ACC112 (cell line): Measurements from ENCODE around the gene SLC38A8.

Experiments used
- H2AFZ ChIP-seq: fragments of 200-600 bp; sonication (generic); one replicate; pipeline ENCODE4 v1.6.0; 2017; ENCODE audit warnings: antibody characterized with exemption, low read length; ENCODE audit not compliant: unreplicated experiment
- H3K27ac ChIP-seq: fragments of 200-600 bp; sonication (generic); 2 replicates; pipeline ENCODE4 v1.5.1; 2014; ENCODE audit warnings: low read depth, mild to moderate bottlenecking, antibody characterized with exemption, low read length, moderate library complexity
- H3K27me3 ChIP-seq: fragments of 200-600 bp; sonication (generic); 2 replicates; pipeline ENCODE4 v1.6.1; 2014; ENCODE audit warnings: mild to moderate bottlenecking, antibody characterized with exemption, low read length, moderate library complexity, mixed read lengths; ENCODE audit not compliant: insufficient read depth
- H3K36me3 ChIP-seq: fragments of 200-600 bp; sonication (generic); 2 replicates; pipeline ENCODE4 v1.6.1; 2016; ENCODE audit warnings: mild to moderate bottlenecking, antibody characterized with exemption, low read length, moderate library complexity, mixed read lengths; ENCODE audit not compliant: insufficient read depth
- H3K4me1 ChIP-seq: fragments of 200-600 bp; sonication (generic); one replicate; pipeline ENCODE4 v1.6.1; 2016; ENCODE audit warnings: low read length, mixed read lengths; ENCODE audit not compliant: insufficient read depth, unreplicated experiment, control insufficient read depth
- H3K4me3 ChIP-seq: fragments of 200-600 bp; sonication (generic); 2 replicates; pipeline ENCODE4 v1.5.1; 2014; ENCODE audit warnings: mild to moderate bottlenecking, low read depth, low read length
- H3K79me2 ChIP-seq: fragments of 200-600 bp; sonication (generic); one replicate; pipeline ENCODE4 v1.6.0; 2016; ENCODE audit warnings: low read length; ENCODE audit not compliant: control insufficient read depth, unreplicated experiment, insufficient read depth

The SLC38A8 gene

DNA sequence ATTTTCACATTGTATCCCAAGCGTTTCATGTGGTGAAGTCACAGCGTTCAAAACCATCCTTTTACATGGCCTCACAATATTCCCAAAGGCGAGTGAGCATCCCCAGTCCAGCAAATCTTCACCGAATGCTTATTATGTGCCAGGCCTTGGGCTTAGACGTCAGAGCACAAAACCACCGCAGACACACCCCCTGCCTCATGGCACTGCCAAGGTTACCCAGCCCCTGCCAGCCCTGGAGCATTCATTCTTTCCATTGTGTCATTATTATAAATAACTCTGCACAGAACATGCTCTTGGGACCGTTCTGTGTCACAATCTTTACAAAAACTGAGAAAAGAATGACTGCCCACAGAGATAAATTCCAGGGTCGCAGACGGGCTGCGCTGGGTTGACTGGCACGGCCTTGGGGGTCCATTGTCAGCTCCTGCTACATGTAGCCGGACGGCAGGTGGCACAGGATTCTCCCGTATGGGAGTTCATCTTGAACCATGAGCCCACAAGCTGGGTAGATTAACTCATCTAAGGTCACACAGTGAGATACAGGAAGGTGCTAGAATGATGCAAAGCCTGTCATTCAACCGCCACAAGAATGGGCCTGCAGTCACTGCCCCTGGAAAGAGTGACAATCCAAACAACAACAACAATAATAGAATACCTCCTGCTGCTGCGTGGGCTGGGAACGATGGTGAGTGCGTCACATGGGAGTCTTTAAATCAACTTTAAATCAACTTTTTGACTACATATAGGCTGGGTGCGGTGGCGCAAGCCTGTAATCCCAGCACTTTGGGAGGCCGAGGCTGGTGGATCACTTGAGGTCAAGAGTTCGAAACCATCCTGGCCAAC lies 79.1 kb downstream of the SLC38A8 start:
- Histone ChIP-seq H2AFZ (no peak overlapping the region), H3K4me1 (no peaks in the 10 kb centered on the region), H3K79me2 (no peaks in the 10 kb centered on the region), H3K27ac (no peak overlapping the region), H3K4me3 (no peak overlapping the region), H3K36me3 (peaks cover 5% of the 10 kb centered on the region; the same call in 1 of the 2 replicates), H3K27me3 (no peaks in the 10 kb centered on the region)

DNA sequence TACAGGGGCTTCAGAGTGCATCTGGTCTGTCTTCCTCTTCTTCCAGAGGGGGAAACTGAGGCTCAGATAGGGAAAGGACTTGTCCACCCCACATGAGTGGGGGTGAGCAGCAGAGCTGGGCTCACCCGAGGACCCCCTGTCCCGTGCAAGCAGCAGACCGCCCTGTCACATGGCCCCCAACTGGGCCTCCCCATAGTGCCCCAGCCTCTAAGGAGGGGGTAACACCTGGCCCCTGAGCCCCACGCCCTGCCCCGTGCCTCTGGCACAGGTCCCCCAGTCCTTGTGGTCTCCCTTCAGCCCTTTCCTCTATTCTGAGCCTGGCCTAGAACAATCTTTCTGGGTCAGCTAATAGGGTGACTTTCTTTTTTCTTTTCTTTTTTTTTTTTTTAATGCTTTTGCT lies 81.0 kb downstream of the SLC38A8 start:
- Histone ChIP-seq H3K27ac (no peak overlapping the region), H3K27me3 (no peaks in the 10 kb centered on the region), H3K36me3 (peaks cover 5% of the 10 kb centered on the region; the same call in 1 of the 2 replicates), H2AFZ (no peak overlapping the region), H3K4me3 (no peak overlapping the region), H3K79me2 (no peaks in the 10 kb centered on the region), H3K4me1 (no peaks in the 10 kb centered on the region)

DNA sequence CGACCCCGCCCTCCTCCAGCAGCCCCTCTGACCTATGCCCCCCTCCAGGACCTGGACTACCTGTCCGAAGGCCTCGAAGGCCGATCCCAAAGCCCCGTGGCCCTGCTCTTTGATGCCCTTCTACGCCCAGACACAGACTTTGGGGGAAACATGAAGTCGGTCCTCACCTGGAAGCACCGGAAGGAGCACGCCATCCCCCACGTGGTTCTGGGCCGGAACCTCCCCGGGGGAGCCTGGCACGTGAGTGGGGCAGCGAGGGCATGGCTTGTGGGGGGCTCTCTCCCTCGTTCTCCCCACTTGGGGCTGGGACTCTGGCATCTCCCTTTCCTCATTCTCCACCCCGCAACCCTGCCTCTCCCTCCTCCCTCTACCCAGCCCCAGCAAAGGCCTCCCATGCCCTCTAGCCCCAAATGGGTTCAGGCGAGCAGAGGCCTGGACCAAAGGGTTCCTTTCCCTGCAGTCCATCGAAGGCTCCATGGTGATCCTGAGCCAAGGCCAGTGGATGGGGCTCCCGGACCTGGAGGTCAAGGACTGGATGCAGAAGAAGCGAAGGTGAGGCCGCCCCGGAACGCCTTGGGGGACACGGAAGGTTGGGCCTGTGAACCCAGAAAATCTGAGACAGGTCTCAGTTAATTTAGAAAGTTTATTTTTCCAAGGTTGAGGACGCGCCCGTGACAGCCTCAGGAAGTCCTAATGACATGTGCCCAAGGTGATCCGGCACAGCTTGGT lies 81.9 kb downstream of the SLC38A8 start:
- Histone ChIP-seq H3K36me3 (peaks cover 5% of the 10 kb centered on the region; the same call in 1 of the 2 replicates), H3K4me1 (no peaks in the 10 kb centered on the region), H3K4me3 (no peak overlapping the region), H3K27me3 (no peaks in the 10 kb centered on the region), H3K27ac (no peak overlapping the region), H3K79me2 (peaks cover 5% of the 10 kb centered on the region), H2AFZ (no peak overlapping the region)
